ENCODE data around the gene IL11. TPM values are rescaled to one million over a fixed set of nuclear protein-coding genes. Genes with fewer than 3 reads are reported as not detected.

IL11 gene
- total RNA-seq, 1 donor from 2014 or later: 0.21 TPM

GRCh38 chr19:55345101-55345817 lies 25.0 kb downstream of the IL11 start:
- TF ChIP-seq CTCF (IDR thresholded peaks at IDR 0.05; ENCODE audit: unreplicated experiment): no peak
- no peak overlapping the region for H3K4me3 Mint-ChIP-seq (ENCODE audit: unreplicated experiment)
- H3K27me3 Mint-ChIP-seq (ENCODE audit: unreplicated experiment): peaks cover 11% of the 10 kb centered on the region
- H3K27ac Mint-ChIP-seq (ENCODE audit: unreplicated experiment): peak overlapping the region; percentile 13
- H3K36me3 Mint-ChIP-seq (ENCODE audit: low read depth, unreplicated experiment): peaks cover 4% of the 10 kb centered on the region
- peaks cover 6% of the 10 kb centered on the region for H3K4me1 Mint-ChIP-seq (ENCODE audit: unreplicated experiment)
- no peaks in the 10 kb centered on the region for H3K9me3 Mint-ChIP-seq (ENCODE audit: unreplicated experiment)
- DNase-seq (ENCODE audit: low spot score): no peak

- H3K36me3 Mint-ChIP-seq (ENCODE audit: low read depth, unreplicated experiment): peaks cover 4% of the 10 kb centered on the region
- H3K27ac Mint-ChIP-seq (ENCODE audit: unreplicated experiment): no peak overlapping the region
- H3K27me3 Mint-ChIP-seq (ENCODE audit: unreplicated experiment): peaks cover 14% of the 10 kb centered on the region
- H3K9me3 Mint-ChIP-seq (ENCODE audit: unreplicated experiment): no peaks in the 10 kb centered on the region
- no peak for TF ChIP-seq CTCF (IDR thresholded peaks at IDR 0.05; ENCODE audit: unreplicated experiment)
- no peak overlapping the region for H3K4me3 Mint-ChIP-seq (ENCODE audit: unreplicated experiment)
- H3K4me1 Mint-ChIP-seq (ENCODE audit: unreplicated experiment): peaks cover 6% of the 10 kb centered on the region
- no peak for DNase-seq (ENCODE audit: low spot score)
Observed at GRCh38 chr19:55344444-55344843, 25.8 kb downstream of the IL11 start.

- H3K4me1 Mint-ChIP-seq (ENCODE audit: unreplicated experiment): peaks cover 5% of the 10 kb centered on the region
- no peaks in the 10 kb centered on the region for H3K9me3 Mint-ChIP-seq (ENCODE audit: unreplicated experiment)
- peaks cover 4% of the 10 kb centered on the region for H3K36me3 Mint-ChIP-seq (ENCODE audit: low read depth, unreplicated experiment)
- peaks cover 18% of the 10 kb centered on the region for H3K27me3 Mint-ChIP-seq (ENCODE audit: unreplicated experiment)
- H3K4me3 Mint-ChIP-seq (ENCODE audit: unreplicated experiment): peak overlapping the region; percentile 79
- peak overlapping the region; percentile 77 for H3K27ac Mint-ChIP-seq (ENCODE audit: unreplicated experiment)
- TF ChIP-seq CTCF (IDR thresholded peaks at IDR 0.05; ENCODE audit: unreplicated experiment): no peak
- DNase-seq (ENCODE audit: low spot score): no peak
Observed at GRCh38 chr19:55341595-55342531, 28.4 kb downstream of the IL11 start.

DNA sequence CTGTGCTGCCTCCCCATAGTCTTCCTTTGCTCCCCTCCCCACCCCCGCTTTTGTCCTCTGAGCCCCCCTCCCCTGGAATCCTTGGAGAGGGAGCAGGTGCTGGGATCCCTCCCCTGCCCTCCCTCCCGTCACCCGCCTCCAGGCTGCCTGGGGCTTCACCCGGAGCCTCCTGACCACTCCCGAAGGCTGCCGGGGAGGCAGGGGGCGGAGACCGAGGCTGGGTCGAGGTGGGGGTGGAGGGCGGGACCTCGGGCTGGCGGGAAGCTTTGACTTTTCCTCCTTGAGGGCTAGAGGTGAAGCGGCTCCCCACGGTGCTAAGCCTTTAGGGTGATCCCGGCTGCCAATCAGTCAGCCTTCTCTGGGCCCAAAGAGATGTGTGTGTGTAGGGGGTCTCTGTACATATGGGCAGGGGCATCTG lies 29.1 kb downstream of the IL11 start:
- Mint-ChIP-seq H3K27ac (ENCODE audit: unreplicated experiment) (peak overlapping the region; percentile 77), H3K36me3 (ENCODE audit: low read depth, unreplicated experiment) (peaks cover 4% of the 10 kb centered on the region), H3K9me3 (ENCODE audit: unreplicated experiment) (no peaks in the 10 kb centered on the region), H3K4me3 (ENCODE audit: unreplicated experiment) (peak overlapping the region; percentile 89), H3K4me1 (ENCODE audit: unreplicated experiment) (peaks cover 5% of the 10 kb centered on the region), H3K27me3 (ENCODE audit: unreplicated experiment) (peaks cover 18% of the 10 kb centered on the region)
- no peak for TF ChIP-seq CTCF (IDR thresholded peaks at IDR 0.05; ENCODE audit: unreplicated experiment)
- DNase-seq (ENCODE audit: low spot score): peak; percentile 59
